Forelimb muscle (tissue), 1 donor: Measurements from ENCODE around the gene HADHA. TPM values are rescaled to one million over a fixed set of nuclear protein-coding genes. Genes with fewer than 3 reads are reported as not detected.
A peak's percentile ranks its signal among the peaks of the same experiment; 100 is the strongest.
"Not testable (repeated sequence)": the region's sequence is repeated elsewhere in the genome, so short reads cannot be mapped to it uniquely, and the experiment has no call there.

Source experiments
- DNase-seq: peaks from one replicate; pipeline ENCODE4 v3.0.0-alpha.2; 2013; ENCODE audit warnings: low read depth
- polyA plus RNA-seq: library from polyadenylated mRNA; unstranded; fragments of 120-200 nt; gene quantifications from one replicate; pipeline ENCODE4 v1.2.1, GENCODE V29; 2013; ENCODE audit not compliant: insufficient read length

HADHA gene
- polyA plus RNA-seq = 206 TPM

DNA sequence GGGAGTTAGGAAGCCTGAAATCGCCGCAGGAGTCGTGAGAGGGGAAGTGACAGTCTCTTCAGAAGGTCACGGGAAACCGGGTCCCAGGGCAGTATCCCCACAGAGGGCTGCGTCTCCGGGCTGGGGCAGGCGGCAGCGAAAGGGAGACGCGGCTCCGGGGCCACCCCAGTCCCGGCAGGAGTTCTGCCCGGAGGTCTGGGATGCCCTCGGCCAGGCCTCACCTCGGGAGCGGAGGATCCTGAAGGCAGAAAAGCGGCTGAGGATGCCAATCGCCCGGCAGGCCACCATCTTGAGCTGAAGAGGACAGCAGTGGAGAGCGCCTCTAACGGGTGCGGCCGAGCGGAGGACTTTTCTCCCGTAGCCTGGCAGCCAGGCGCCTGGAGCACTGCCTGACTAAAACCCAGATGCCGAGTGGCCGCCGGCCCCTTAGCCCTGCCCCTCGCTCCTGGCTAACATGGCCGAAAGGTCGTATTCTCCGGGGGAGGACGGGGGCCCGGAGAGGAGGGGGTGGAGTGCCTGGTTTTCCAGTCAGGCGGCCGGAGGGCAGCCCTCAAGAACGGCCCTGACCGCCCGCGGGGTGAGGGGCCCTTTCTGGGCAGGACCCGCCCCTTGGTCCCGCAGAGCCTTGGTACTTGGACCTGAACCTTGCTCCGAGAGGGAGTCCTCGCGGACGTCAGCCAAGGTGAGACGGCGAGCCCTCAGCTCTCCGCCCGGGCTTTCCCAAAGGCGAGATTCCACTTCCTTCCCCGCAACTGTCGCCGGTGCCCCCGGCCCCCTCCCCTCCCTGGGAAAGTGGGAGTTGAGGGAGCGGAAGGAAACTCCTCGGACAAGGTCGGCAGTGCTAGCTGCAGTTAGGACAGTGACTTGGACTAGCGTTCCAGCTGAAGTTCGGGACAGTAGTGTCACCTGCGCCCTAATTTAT is at the start of gene HADHA, which contains the start of gene HADHB:
Gene HADHA (minus strand): TSS at position 324 of the 922 bp plus-strand sequence. CDS start 36 bp downstream, at position 288.
Gene HADHB (plus strand): TSS at position 631 of the 922 bp plus-strand sequence. CDS start 9,316 bp downstream, outside the sequence.
- DNase-seq = peak; percentile 48

- no peak for DNase-seq
Measured at GRCh38 chr2:26292646-26293045, 48.2 kb upstream of the HADHA start.

DNA sequence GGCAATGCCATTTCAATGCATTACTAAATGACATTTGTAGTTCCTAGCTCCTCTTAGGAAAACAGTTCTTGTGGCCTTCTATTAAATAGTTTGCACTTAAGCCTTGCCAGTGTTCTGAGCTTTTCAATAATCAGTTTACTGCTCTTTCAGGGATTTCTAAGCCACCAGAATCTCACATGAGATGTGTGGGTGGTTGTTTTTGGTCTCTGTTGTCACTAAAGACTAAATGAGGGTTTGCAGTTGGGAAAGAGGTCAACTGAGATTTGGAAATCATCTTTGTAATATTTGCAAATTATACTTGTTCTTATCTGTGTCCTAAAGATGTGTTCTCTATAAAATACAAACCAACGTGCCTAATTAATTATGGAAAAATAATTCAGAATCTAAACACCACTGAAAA is 45.6 kb upstream of the HADHA start:
- no peak for DNase-seq

DNA sequence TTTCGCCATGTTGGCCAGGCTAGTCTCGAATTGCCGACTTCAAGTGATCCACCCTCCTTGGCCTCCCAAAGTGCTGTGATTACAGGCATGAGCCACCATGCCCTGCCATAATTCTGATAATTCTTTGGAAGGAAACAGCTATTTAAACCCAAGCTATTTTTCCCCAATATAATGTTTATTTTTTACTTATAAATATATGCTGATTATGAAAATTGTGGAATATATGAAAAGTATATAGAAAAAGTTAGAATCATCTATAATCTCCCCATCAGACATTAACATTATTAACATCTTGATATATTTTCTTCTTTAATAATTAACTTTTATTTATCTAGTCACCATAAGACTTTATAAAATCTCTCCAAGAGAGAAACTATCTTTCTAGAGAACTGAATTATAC is 41.5 kb upstream of the HADHA start:
- no peak for DNase-seq

DNA sequence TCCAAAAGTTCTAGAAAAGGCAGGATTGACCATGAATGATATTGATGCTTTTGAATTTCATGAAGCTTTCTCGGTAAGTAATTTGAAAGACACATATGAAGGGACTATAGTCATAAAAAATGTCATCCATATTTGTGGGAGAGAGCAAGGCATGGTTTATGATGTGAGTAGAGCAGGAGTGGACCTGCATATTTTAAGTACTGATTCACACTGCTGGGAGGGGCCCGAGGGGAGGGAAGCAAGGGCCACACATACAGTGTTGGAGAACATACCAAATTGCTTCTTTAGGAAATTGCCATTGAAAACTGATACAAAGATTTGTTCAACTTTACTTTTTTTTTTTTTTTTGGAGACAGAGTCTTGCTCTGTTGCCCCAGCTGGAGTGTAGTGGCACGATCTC is 39.7 kb upstream of the HADHA start:
- DNase-seq = no peak

GRCh38 chr2:26283606-26284005 is 39.2 kb upstream of the HADHA start:
- DNase-seq = no peak

- no peak for DNase-seq
Measured at GRCh38 chr2:26281226-26281625, 36.8 kb upstream of the HADHA start.

- no peak for DNase-seq
Measured at GRCh38 chr2:26279886-26280285, 35.5 kb upstream of the HADHA start.

- DNase-seq = no peak
Measured at GRCh38 chr2:26276484-26277227, 32.2 kb upstream of the HADHA start.

DNA sequence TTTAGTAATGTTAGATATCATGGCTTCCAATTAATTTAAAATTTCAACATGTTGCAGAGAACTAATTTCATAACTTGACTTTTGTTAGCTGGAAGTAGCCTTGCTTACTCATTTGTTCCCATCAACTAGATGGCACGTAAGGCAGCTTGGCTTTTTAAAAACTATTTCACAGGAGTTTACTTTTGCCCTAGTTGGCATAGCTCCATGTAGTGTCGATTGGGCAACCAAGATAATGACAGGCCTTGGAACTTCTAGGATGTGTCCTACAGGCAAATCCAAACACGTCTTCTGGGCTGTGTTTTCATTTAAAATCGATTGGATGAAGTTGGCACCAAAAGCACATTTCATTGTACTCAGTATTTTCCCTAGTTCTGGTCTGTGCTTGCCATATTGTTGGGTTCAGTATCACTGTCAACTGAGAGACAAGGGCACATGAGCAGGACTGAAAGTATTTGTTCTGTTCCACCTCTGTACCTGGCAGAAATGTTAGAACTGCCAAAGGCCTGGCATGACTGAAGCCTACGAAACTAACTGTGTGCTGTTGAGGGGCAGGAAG is 29.7 kb upstream of the HADHA start:
- DNase-seq = no peak

DNA sequence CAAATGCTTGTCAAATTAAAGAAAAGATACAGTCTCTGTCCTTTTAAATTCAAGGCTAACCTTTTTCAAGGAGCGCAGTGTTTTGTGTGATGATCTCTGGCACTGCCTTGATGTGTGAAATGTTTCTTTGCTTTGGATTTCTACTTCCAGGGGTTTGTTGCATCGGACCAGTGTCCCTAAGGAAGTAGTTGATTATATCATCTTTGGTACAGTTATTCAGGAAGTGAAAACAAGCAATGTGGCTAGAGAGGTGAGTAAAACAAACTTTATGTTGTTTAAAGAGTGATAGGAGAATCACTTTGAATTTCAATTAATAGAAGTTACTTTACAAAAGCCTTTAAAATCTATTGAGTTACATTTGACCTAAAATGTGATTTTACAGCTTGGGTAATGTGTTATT is 29.1 kb upstream of the HADHA start:
- no peak for DNase-seq

DNA sequence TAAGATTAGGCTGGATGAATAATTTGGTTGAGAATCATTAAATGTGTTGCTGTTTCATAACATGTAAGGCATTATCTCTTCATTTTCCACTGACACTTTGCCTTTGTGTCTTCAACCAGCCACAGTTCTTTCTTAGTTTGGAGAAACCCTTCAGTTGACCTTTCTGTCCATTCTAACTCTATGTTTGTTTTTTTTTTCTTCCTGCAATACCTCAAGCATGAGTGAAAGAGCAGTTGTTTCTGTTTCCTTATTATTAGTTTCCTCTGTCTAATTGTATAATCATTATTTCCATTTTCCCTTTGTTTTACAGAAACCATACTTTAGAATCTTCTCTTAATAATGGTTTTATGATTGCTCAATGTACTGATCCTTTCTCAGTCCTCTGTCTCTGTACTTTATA is 25.9 kb upstream of the HADHA start:
- no peak for DNase-seq

DNA sequence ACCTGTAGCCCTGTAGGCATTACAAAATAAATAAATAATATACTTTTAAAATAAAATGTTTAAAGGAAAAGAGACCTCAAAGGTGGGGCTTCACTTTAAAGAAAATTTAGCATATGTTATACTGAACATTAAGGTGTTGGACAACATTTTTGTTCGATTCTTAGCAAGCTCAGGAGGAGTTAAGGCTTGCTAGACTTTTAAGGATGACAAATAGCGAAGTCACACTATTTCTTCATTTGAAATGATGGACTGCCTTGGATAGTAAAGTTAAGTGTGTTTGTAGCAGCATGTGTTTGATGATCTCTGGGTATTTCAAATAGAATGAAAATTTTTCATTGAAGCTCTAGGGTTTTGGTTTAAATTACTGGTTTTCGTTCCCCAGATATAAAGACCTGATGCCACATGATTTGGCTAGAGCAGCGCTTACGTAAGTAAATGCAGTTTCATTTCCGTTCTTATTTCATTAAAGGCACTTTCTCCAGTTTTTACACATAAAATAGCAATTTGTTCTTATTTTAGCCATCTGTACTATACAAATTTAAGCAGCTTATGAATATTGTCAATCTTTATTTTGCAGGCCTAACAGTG is 25.2 kb upstream of the HADHA start:
- DNase-seq = no peak

DNA sequence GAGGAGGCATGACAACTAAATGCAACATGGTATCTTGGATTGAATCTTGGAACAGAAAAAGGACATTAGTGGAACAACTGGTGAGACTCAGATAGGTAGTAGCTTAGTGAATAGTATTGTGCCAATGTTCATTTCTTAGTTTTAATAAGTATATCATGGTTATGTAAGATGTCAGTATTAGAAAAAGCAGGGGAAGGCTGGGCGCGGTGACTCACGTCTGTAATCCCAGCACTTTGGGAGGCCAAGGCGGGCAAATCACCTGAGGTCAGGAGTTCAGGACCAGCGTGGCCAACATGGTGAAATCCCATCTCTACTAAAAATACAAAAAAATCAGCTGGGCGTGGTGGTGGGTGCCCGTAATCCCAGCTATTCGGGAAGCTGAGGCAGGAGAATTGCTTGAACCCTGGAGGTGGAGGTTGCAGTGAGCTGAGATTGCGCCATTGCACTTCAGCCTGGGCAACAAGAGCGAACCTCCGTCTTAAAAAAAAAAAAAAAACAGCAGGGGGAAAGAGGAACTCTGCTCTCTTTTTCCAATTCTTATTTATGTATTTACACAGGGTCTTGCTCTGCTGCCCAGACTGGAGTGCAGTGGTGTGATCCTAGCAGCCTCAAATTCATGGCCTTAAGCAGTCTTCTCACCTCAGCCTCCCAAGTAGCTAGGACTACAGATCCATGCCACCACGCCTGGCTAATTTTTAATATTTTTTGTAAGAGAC is 24.4 kb upstream of the HADHA start:
- DNase-seq = not testable (repeated sequence)

GRCh38 chr2:26268213-26268612 is 23.8 kb upstream of the HADHA start:
- DNase-seq = no peak

GRCh38 chr2:26258836-26259235 is 14.4 kb upstream of the HADHA start:
- not testable (repeated sequence) for DNase-seq

DNA sequence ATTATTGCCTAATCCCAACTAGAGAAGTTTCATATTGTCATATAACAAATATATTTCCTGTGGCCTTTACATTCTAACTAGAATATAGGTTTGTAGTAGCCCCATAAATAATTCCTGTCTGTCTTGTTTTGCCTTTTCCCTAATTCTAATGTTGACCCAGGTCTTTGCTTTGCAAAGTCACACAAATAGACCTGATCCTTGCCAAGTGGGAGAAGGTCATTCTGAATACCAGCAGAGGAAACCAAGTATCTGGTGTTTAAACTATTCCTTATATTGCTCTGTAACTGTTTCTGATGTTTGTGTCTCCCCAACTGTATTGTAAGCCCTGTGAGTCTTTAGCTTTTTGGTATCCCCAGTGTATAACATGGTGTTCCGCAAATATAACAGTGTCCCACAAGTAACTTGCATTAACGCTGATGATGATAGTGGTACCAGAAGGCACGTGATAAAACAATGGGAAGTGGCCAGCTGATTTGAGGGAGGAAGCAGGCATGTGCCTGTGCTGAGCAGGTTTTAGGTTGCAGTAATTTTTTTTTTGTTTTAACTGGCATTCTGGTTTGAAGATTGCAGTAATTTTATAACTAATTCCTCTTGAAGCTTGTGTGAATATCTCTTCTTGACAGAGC is 11.4 kb upstream of the HADHA start:
- DNase-seq = no peak

- no peak for DNase-seq
Measured at GRCh38 chr2:26251893-26252292, 7.5 kb upstream of the HADHA start.

- no peak for DNase-seq
Measured at GRCh38 chr2:26249625-26250024, 5.2 kb upstream of the HADHA start.

DNA sequence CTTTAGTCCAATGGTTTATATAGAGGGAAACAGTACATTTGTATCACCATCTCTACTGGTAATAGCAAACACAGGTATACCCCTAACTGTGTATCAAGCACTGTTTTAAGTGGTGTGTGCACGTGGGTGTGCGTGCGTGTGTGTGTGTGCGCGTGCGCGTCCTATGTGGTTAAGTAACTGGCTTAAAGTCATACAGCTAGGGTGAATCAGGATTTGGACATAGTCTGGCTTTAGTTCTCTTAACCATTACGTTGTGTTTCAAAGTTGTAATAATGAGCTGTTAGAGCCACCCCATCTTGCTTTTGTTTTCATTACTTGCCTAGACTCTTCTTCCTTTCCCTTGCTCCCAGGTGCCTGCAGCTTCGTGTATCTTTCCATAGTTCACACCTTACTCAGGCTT is 2.4 kb upstream of the HADHA start:
- DNase-seq = no peak

DNA sequence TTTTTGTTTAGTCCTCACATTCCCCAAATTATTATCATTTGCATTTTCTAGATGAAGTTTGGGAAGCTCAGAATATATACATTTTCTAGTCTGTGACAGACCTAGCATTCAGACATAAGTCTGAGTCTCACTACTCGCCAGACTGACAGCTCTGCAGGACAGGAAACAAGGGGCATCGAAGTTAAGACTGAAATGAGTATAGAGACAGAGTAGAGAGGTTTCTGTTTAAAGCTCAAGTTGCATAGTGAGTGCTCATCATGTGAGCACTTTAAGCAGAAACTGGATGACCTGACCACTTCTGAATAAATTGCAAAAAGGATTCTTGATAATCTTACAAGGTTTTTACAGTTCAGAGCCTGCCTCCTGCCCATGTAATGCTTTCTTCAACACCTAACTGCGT is 1.4 kb upstream of the HADHA start:
- no peak for DNase-seq
